Stimulated activated CD8-positive, alpha-beta memory T cell treated with anti-CD3 and anti-CD28 coated beads, Interleukin-4, amount 100 ng/mL, for 4 hours (primary cell): ENCODE measurements around the gene CSGALNACT2.
"Not testable (repeated sequence)": the region's sequence is repeated elsewhere in the genome, so short reads cannot be mapped to it uniquely, and the experiment has no call there.

ENCODE experiments used
- DNase-seq, 2 donors: peaks; one replicate each; pipeline ENCODE4 v3.0.0-alpha.2; 2020; ENCODE audit warnings: low read depth in 2 of 2, low spot score in 1 of 2

CSGALNACT2 gene

DNA sequence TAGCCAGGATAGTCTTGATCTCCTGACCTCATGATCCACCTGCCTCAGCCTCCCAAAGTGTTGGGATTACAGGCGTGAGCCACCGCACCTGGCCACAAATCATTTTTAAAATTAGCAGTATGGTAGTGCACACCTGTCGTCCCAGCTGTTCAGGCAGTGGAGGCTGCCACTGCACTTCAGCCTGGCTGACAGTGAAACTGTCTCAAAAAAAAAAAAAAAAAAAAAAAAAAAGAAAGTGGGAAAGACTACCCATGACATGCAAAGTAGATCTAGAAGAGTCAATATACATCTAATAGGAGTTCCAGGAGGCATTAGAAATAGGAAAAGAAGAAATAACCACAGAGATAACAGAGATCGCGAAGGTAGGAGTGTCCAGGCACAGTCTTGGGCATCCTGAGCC lies 3.2 kb downstream of the CSGALNACT2 start:
- no peak for DNase-seq

DNA sequence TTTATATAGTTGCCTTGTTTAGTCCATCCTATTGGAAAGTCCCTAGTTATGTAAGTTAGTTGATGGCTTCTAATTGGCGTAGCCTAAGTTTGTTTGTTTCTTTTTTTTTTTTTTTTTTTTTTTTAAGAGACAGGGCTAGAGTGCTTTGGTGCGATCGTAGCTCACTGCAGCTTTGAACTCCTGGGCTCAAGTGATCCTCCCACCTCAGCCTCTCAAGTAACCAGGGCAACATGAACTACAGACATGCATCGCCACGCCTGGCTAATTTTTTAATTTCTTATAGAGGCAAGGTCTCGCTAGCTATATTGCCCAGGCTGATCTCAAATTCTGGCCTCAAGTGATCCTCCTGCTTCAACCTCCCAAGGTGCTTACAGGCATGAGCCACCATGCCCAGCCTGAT lies 7.1 kb downstream of the CSGALNACT2 start:
- no peak for DNase-seq

DNA sequence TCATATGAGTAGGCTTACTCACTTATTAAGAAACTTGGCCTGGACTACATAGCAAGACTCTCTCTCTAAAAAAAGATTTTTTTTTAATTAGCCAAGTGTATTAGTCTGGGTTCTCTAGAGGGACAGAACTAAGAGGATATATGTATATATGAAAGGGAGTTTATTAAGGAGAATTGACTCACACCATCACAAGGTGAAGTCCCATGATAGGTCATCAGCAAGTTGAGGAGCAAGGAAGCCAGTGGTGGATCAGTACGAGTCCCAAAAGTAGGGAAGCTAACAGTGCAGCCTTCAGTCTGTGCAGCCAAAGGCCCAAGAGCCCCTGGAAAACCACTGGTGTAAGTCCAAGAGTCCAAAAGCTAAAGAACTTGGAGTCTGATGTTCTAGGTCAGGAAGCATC lies 7.7 kb downstream of the CSGALNACT2 start:
- not testable (repeated sequence) for DNase-seq

DNA sequence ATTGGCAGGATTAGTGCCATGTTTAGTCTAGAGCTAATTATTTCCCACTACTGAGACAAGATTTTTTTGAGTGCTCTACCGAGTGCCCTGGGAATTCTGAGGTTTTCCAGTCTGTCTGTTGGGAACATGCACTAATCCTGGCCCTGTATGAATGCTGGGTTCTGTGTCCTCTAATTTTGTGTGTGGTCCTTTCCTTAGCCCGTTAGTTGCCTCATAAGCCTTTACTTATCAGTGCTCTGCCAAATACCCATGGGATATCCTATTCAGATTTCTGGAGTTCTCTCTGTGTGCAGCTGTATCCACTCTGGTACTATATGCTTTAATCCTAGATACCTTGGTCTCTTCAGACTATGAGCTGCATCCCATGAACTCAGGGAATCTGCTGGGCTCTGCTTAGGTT lies 13.1 kb downstream of the CSGALNACT2 start:
- DNase-seq: no peak

DNA sequence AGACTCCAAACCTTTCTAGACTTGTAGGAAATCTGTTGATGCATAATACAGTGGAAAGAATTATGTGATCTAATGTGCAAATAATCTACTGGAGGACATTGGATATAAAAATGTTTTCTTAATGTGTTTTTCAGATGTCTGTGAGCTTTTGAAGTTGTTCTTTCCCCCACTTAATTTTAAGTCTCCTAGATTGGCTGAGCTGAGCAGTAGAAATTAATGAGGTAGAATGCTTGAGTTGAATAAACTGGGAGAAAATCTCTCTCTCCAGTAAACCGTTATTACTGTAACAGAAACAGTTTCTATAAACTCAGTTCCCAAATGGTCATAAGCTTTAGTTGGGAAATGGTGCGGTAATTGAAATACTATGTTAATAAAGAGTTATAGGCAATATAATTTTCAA lies 15.7 kb downstream of the CSGALNACT2 start:
- DNase-seq: no peak

DNA sequence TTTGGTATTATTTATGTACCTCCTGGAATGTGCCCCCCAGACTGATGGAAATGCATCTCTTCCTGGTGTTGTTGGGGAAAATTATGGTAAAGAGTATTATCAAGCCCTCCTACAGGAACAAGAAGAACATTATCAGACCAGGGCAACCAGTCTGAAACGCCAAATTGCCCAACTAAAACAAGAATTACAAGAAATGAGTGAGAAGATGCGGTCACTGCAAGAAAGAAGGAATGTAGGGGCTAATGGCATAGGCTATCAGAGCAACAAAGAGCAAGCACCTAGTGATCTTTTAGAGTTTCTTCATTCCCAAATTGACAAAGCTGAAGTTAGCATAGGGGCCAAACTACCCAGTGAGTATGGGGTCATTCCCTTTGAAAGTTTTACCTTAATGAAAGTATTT lies 17.0 kb downstream of the CSGALNACT2 start:
- DNase-seq: no peak

DNA sequence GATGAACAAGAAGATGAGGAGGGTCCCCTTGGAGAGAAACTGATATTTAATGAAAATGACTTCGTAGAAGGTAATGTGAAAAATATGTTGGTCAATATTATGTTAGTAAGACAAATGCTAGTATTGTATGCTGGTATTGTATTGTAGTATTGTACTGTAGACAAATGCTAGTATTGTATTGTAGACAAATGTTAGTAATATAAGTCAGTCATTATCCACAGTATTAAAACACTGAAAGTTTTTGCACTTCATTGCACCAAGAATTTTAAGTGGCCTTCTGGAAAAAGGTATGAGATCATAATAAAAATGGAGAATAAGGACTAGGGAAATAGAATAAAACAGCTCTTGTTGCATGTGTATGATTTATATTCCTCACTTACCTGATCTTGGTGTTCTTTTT lies 17.5 kb downstream of the CSGALNACT2 start:
- DNase-seq: no peak

DNA sequence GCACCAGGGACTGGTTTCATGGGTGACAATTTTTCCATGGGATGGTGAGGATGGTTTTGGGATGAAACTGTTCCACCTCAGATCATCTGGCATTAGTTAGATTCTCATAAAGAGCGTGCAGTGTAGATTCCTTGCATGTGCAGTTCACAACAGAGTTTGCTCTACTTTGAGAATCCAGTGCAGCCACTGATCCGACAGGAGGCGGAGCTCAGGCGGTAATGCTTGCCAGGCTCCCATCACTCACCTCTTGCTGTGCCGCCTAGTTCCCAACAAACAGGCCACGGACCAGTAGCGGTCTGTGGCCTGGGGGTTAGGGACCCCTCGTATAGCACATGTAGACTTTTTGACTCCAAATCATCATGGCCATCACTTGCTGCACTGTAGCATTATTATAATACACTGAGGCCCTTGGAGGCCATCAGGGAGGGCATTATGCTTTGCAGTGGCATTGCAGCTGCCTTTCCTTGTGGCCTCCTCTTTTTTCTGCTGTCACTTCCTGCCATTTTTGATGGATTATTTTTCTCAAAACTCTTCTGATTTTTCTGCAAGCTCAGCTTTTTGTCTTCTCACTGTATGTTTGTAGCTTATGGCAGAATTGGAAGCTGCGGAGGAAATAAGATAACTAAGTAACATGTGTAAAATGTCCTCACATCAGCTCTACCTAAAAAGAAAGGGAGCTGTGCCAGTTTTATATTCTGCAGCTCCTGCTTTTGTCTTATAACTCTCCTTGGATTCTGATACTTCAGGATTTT lies 18.5 kb downstream of the CSGALNACT2 start:
- no peak for DNase-seq

DNA sequence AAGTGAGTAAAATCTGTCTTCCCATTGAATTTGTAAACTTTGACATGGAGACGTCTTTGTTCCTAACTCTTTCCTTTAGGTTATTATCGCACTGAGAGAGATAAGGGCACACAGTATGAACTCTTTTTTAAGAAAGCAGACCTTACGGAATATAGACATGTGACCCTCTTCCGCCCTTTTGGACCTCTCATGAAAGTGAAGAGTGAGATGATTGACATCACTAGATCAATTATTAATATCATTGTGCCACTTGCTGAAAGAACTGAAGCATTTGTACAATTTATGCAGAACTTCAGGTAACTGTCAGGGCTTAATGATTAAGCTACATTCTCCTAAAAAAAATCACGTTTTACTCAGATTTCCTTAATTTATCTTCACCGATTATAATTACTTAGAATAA lies 20.4 kb downstream of the CSGALNACT2 start:
- no peak for DNase-seq

DNA sequence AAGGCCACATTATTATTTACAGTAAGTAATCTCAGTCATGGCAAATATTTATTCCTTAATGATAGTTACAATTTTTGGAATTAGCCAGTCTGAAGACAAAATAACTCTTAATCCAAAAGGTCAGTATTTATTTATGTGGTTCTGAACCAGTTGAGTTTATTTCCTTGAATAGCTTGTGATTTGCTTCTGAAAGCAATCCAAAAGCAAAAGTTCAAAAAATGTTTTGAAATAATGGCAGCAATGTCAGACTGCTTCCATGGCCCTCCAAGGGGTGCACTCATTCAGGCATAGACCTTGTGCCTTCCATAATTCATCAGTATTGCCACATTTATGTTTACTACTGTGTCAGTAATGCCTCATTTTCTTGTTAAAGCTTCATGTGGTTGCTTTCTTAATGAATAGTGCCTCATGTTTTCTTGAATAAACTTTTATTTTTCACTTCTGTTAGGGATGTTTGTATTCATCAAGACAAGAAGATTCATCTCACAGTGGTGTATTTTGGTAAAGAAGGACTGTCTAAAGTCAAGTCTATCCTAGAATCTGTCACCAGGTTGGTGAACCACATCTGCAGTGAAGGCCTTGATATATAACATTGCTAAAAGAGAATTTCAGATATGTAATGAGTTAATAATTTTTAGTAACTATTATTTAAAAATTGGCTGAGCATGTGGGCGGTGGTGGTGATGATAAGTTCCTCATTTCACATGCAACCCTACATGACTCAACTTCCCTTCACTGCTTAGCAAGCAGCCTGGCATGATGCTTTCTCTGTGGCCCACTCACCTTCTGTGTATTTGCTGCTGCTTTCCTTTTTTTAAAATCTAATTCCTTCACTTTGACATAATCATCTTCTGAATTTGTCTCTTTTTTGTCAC lies 22.0 kb downstream of the CSGALNACT2 start:
- peak in 1 of 2 donors; percentile 6 for DNase-seq

DNA sequence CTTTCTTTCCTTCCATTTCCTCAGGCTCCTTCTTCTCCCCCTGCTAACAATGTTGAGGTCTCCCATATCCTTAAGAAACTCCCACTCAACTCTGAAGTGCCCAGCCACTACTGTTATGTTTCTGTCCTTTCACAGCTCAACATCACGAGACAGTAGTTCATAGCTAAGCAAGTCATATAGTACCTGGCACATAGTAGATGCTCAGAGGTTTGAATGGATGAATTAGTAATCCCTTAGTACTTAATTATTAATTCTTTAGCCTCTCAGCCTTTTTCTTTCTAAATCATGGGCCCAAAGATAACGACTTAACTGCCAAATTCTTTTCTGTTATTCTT lies 22.6 kb downstream of the CSGALNACT2 start:
- DNase-seq: no peak

DNA sequence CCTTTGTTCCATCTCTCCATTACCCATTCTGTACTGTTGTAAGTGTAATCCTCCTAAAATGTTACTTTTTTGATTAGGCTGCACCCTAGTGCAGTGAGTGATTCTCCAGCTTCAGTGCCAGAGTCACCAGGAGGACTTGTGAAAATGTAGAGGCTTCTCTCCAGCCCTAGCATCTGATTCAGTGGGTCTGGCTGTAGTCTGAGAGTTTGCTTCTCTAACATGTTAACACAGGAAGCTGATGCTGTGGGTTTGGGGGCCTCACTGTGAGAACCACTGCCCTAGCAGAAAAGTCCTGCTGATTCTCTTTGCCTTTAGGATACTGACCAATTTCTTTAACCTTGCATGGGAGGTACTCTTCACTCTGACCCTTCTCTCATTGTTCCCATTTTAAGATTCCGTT lies 24.4 kb downstream of the CSGALNACT2 start:
- DNase-seq: no peak

DNA sequence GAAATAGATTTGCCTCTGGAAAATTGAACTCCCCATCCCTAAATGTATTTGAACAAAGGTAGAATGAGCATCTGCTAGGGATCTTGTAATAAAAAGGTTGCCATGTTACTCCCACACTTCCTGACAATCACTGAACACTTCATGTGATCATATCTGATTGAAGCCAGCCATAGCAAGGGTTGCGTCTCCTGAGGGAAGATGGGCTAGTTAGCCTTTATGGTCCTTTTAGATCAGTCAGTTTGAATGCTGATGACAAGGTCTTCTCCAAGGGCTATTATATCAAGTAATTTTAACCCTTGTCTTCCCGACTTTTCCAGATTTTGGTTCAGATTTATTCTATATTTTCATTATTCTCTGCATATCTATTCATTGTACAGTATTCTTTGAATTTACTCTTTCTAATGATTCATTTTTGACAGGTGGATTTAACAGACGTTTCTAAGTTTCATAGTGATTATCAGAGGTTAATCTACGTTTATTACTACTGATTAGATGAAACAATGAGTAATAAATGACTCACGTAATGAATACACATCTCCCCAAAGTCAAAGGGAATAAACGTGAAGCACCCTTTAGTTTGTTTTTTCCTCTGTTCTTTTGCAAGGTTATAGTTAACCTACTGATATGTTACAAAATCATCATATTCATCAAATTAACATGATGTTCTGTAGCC lies 28.1 kb downstream of the CSGALNACT2 start:
- DNase-seq: no peak

DNA sequence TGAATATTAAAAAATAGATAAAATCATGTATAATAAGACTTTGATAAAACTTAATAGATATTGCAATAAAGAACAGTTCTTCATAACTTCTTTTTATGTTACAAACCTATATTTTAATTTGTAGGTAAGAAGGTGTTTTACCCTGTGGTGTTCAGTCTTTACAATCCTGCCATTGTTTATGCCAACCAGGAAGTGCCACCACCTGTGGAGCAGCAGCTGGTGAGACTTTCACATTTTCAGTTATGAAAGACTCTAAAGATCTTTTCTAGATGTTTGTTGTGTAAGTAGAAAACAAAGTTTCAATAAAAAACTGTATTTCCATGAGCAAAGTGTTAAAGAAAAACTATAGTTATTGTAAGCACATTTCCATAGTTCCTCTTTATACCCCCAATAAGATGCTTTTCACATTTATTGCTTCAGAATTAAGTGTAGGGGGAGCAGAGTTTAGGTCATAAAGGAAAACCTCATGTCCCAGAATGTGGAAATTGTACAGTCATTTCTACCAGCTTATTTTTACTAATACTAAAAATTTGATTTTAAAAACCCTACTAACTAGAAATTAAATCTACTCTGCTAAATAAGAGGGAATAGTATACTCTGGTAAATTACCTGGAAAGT lies 28.7 kb downstream of the CSGALNACT2 start:
- DNase-seq: no peak

DNA sequence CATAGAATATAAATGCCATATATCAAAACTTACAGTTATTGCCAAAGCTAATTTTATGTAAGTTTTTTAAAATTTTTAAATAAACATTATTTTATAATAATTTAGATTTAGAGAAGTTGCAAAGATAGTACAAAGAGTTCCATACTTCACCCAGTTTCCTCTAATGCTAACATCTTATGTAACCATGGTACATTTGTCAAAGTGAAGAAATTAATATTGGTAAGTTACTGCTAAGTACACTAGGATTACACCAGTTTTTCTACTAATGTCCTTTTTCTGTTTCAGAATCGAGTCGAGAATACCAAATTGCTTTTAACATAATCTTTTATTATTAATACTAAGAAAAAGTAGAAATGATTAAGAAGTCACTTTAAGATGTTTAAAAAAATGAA lies 29.2 kb downstream of the CSGALNACT2 start:
- DNase-seq: no peak

DNA sequence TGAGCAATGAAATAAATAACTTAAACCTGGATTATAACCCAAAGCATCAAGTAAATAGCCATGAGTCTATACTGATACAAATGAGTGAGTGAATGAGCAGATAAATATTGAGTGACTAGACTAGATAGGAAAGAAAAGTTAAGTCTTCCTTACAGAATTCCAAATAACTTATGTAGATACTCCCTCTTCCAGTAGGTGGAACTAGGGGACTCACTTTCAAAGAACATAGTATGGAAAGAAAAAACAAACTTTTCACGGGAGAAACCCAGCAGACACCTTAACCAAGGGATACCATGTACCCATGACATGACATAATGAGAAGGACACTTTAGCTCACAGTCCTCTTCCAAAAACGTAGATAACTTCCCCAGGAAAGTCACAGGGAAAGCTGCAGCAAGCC lies 32.2 kb downstream of the CSGALNACT2 start:
- DNase-seq: no peak

DNA sequence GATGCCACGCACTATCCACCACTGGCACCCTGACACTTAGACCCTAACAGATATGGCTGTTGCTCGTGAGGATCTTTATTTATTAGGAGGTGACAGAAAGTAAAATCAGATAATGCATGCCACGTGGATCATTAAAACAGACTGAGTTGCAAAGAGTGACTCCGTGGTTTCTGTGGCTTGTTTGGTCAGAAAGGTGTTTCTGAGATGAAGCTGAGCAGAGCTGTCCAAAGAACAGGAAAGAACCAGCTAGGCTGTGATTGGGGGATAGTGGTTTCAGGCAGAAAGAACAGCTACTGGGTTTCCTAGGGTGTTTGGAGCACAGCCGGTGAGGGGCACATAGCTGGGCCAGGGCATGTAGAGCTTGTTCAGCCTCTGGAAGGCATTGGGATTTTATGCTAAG lies 34.4 kb downstream of the CSGALNACT2 start:
- DNase-seq: no peak

DNA sequence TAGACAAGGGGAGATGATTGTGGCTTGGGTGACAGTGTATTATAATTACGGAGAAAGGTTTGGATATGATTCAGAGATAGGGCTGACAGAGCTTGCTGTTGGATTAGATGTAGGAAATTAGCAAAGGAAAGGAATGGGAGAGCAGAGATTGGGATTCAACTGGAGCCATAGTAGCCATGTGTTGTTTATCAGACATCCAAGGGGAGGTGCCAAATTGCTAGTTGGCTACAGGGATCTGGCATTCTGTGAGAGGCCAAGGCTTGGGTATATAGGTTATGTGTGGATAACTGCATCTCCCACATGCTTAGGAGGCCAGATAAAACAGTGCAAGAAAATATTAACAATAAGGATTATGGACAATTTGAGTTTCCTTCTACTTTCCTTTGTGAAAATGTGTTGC lies 34.9 kb downstream of the CSGALNACT2 start:
- no peak for DNase-seq

DNA sequence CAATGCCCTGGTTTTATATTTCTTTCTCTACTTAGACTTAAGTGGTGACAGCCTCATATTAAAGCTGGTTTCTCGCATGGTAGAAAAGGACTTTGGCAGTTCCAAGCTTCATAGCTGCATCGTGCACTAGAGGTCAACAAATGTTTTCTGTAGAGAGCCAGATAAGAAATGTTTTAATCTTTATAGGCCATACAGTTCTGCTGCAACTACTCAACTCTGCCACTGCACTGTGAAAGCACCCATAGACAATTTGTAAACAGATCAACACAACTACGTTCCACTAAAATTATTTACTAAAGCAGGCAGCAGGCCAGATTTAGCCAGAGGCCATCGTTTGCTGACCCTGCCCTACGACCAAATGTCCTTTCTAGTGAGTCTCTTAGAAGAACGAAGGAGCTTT lies 36.7 kb downstream of the CSGALNACT2 start:
- no peak for DNase-seq

DNA sequence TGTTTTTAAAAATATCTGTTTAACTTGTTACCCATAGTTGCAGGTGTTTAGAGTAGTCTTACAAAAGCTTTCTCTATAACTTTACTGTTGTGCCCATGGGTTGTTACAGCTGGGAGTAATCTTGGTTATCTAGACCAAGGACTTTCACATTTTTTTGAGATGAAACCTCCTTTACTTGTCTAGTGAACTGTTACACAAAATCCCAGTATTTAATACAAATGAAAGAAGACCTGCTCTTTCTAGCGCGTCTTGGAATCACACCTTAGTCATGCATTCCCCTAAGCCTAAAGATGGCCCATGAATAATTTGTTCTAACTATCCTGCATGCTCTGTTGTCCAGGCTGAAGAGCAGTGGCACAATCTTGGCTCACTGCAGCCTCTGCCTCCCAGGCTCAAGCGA lies 38.0 kb downstream of the CSGALNACT2 start:
- no peak for DNase-seq

DNA sequence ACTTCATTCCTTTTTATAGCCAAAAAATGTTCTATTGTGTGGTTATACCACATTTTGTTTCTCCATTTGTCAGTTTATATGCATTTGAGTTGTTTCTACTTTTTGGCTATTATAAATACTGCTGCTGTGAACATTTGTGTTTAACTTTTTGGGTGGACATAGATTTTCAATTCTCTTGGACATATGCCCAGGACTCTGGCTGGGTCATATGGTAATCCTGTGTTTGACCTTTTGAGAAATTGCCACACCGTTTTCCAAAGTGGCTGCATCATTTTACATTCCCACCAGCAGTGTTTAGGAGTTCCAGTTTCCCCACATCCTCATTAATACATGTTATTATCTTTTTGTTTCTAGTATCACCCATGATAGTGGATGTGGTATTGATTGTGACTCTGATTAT lies 39.4 kb downstream of the CSGALNACT2 start:
- DNase-seq: no peak

DNA sequence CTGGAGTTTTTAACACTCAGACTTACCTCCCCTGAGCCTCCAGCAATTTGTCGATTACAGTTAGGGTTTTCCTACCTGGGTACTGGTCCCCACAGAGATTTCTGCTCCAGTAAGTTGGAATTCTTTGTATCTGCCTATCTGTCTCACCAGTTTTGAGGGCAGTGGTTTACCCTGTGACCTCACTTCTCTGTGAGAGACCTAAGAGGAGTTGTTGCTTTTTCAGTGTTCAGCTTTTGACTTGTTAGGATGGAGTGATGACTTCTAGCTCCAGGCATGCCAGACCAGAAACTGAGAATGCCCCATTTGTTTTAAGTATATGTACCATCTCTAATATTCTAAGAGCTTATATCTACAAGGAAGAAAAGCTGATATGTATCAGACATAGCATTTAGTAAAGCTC lies 42.9 kb downstream of the CSGALNACT2 start:
- DNase-seq: no peak
